K562 (cell line): ENCODE data around the gene ZNF581. TPM values are rescaled to one million over a fixed set of nuclear protein-coding genes. Genes with fewer than 3 reads are reported as not detected.

Experiments used
- HDAC3 ChIP-seq: fragments of 450-650 bp; IDR thresholded peaks from 2 replicates; pipeline ENCODE4 v1.6.1; 2018; ENCODE audit warnings: borderline replicate concordance, mild to moderate bottlenecking, moderate library complexity; ENCODE audit not compliant: partially characterized antibody
- HDAC6 ChIP-seq: IDR thresholded peaks from 2 replicates; pipeline ENCODE4 v1.6.1; 2012; ENCODE audit warnings: low read depth, mild to moderate bottlenecking, control low read depth, inconsistent platforms, low read length, moderate library complexity
- HNRNPUL1 ChIP-seq: fragments of 200-400 bp; formaldehyde crosslinking; IDR thresholded peaks from 2 replicates; pipeline ENCODE4 v1.6.1; 2017; ENCODE audit warnings: low read length
- MTA2 ChIP-seq: fragments of 450-650 bp; IDR thresholded peaks from 2 replicates; pipeline ENCODE4 v1.6.1; 2016; ENCODE audit warnings: low read depth
- NONO ChIP-seq, 2 experiments: fragments of 200-400 bp in 1 of 2; fragments of 450-650 bp in 1 of 2; formaldehyde crosslinking in 1 of 2; IDR thresholded peaks; 2 replicates each; pipeline ENCODE4 v1.6.1; 2017; ENCODE audit warnings: low read depth in 2 of 2, mild to moderate bottlenecking in 2 of 2, moderate library complexity in 2 of 2, low read length in 1 of 2
- PHB ChIP-seq: fragments of 250-450 bp; sonication (Bioruptor Pico); IDR thresholded peaks from 2 replicates; pipeline ENCODE4 v1.5.0; 2021
- STAT6 ChIP-seq: sonication (generic); formaldehyde crosslinking; IDR thresholded peaks from 2 replicates; pipeline ENCODE4 v1.8.1; 2023; ENCODE audit warnings: mild to moderate bottlenecking, missing genetic modification reagents
- TAF15 ChIP-seq: fragments of 200-400 bp; formaldehyde crosslinking; IDR thresholded peaks from 2 replicates; pipeline ENCODE4 v1.6.1; 2017; ENCODE audit warnings: mild to moderate bottlenecking, low read depth, low read length, moderate library complexity
- TSC22D4 ChIP-seq: fragments of 450-650 bp; IDR thresholded peaks from 2 replicates; pipeline ENCODE4 v1.6.1; 2016; ENCODE audit warnings: missing genetic modification characterization, missing biosample characterization, control low read depth
- ZC3H11A ChIP-seq: IDR thresholded peaks from 2 replicates; pipeline ENCODE4 v1.6.1; 2012; ENCODE audit warnings: low read depth, low read length, improper control_type of control experiment
- ZKSCAN3 ChIP-seq: fragments of 250-450 bp; sonication (Bioruptor Pico); IDR thresholded peaks from 2 replicates; pipeline ENCODE4 v1.4.0; 2020
- ZNF347 ChIP-seq: fragments of 450-650 bp; formaldehyde crosslinking; IDR thresholded peaks from 2 replicates; pipeline ENCODE4 v1.4.0; 2020; ENCODE audit warnings: low read depth, mild to moderate bottlenecking, moderate library complexity
- ZSCAN29 ChIP-seq: fragments of 450-650 bp; IDR thresholded peaks from 2 replicates; pipeline ENCODE4 v1.6.1; 2017
- polyA plus RNA-seq, 8 experiments: library from polyadenylated mRNA; depleted of rRNA in 4 of 8; stranded (reverse) in 5 of 8; unstranded in 3 of 8; fragments of >200 nt; fragmentation: Nextera tagmentation in 2 of 8; fragmentation: Illumina TruSeq in 1 of 8; extraction: Ambion mirVana in 2 of 8; extraction: Trizol in 1 of 8; gene quantifications; 2 replicates each; pipeline versions ENCODE4 v1.2.1 to v1.2.3, GENCODE V29; 2011 to 2014; ENCODE audit warnings: inconsistent platforms in 1 of 8, missing spikeins in 1 of 8
- total RNA-seq, 7 experiments: library from RNA; depleted of rRNA in 6 of 7; stranded (reverse); fragments of >200 nt in 6 of 7; fragmentation: Illumina TruSeq in 2 of 7; extraction: Trizol in 2 of 7; gene quantifications; 2 replicates each; pipeline versions ENCODE4 v1.2.1 to v1.2.3, GENCODE V29; 2011 to 2021; ENCODE audit warnings: low replicate concordance in 1 of 7

The ZNF581 gene
- total and polyA plus RNA-seq, 9 of the 15 experiments (the other 6 are each of a cell fraction or from before 2014, with no cell fraction given) = 2.4 to 39.4 (median 15.4) TPM

GRCh38 chr19:55672418-55672817, 29.0 kb downstream of the ZNF581 start (continued):
- no peak for TF ChIP-seq STAT6 (CRISPR knock-in tag)
- no peak for TF ChIP-seq TAF15
- TF ChIP-seq HNRNPUL1 = no peak
- no peak for TF ChIP-seq ZNF347 (CRISPR knock-in tag)
- no peak for TF ChIP-seq PHB (CRISPR knock-in tag)
- no peak for TF ChIP-seq TSC22D4 (tag)
- TF ChIP-seq ZSCAN29 = no peak
- no peak for TF ChIP-seq NONO (IDR thresholded peaks at IDR 0.05; ENCODE audit: low read depth in 2 of 2, low read length in 1 of 2)
- TF ChIP-seq ZC3H11A = no peak
- TF ChIP-seq HDAC6 = no peak
- TF ChIP-seq HDAC3 = peak; percentile 30
- TF ChIP-seq MTA2 = 0 out of 2 replicates have a peak, but pooled peaks have one; percentile 34
- no peak for TF ChIP-seq ZKSCAN3 (CRISPR knock-in tag)
